ENCODE measurements around the gene YTHDF1. TPM values are rescaled to one million over a fixed set of nuclear protein-coding genes. Genes with fewer than 3 reads are reported as not detected.

YTHDF1 gene
- total and polyA plus RNA-seq, 2 of the 4 experiments (the other 2 are of a cell fraction), result 10.9 to 22.6 TPM

DNA sequence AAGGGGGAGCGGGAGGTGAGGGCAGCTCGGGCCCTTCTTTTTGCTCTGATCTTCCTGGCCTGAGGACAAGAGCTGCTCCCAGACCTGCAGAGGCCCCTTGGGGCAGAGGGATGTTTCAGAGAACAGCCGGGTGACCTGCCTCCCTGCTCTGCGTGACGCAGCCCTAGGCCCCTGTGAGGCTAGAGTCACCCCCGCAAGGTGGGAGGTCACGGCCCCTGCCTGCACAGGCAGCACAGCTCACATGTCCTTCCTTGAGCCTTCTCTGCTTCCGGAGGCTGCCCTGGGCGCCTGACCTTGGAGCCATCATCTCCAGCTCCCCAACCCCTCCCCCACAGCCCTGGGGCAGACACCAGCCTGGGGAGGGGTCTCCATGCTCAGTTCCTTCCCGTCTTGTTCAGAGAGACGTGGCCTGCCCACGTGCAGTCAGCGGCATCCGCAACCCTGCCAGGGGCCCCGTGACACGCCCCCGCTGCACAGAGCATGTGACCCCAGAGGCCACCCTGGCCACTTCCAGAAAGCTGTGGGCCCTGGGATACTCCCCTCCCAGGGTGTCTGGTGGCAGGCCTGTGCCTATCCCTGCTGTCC, 19.6 kb upstream of the YTHDF1 start, which contains the start of gene BIRC7:
BIRC7 (plus strand) TSS at position 507 of the 585 bp plus-strand sequence. CDS start 192 bp downstream, outside the sequence.
- no peak within 1 kb of the TSS for H3K27ac ChIP-seq (ENCODE audit: insufficient read depth, low read length)
- no peak within 1 kb of the TSS for H3K18ac ChIP-seq (ENCODE audit: low read depth, low read length)
- intact Hi-C loops (cut with micrococcal nuclease), result no loop called here
- dilution Hi-C loops (cut with HindIII; ENCODE audit: low sequenced_read_pairs, unreplicated experiment), result no loop called here
- H3K4ac ChIP-seq (ENCODE audit: low read depth, low read length), result no peak within 1 kb of the TSS
- H4K20me1 ChIP-seq (ENCODE audit: insufficient read depth, low read length), result peaks cover 3% of the 10 kb centered on the region; the same call in 1 of the 2 replicates
- ChIA-PET POLR2A (ENCODE audit: unreplicated experiment) (no interaction called here), CTCF (no interaction called here)
- BruUV-seq (replicated peaks), result no TSS peak
- H3K27me3 ChIP-seq (ENCODE audit: control insufficient read depth, insufficient read depth, low read length), result peaks cover 3% of the 10 kb centered on the region; the same call in 1 of the 2 replicates
- no peak within 1 kb of the TSS for H2AK5ac ChIP-seq (ENCODE audit: low read depth, low read length)
- no peaks in the 10 kb centered on the region for H3K79me1 ChIP-seq (ENCODE audit: low read depth in 1 of 2, low read length in 2 of 2)
- H2BK15ac ChIP-seq (ENCODE audit: low read depth, low read length), result peak within 1 kb of the TSS; percentile 63; the same call in 1 of the 3 replicates
- no peak within 1 kb of the TSS for H3K9ac ChIP-seq (ENCODE audit: low read depth, low read length)
- H3K4me1 ChIP-seq (ENCODE audit: control insufficient read depth, insufficient read depth, low read length), result peaks cover 22% of the 10 kb centered on the region
- no peaks in the 10 kb centered on the region for H3K36me3 ChIP-seq (ENCODE audit: control insufficient read depth, insufficient read depth, low read length)
- no peak within 1 kb of the TSS for H3K14ac ChIP-seq (replicated peaks; ENCODE audit: low read depth, low read length)
- no peak for TF ChIP-seq CHD1 (IDR thresholded peaks at IDR 0.05; ENCODE audit: low read depth, low read length)
- TF ChIP-seq, protein P1, sequence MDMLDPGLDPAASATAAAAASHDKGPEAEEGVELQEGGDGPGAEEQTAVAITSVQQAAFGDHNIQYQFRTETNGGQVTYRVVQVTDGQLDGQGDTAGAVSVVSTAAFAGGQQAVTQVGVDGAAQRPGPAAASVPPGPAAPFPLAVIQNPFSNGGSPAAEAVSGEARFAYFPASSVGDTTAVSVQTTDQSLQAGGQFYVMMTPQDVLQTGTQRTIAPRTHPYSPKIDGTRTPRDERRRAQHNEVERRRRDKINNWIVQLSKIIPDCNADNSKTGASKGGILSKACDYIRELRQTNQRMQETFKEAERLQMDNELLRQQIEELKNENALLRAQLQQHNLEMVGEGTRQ (IDR thresholded peaks at IDR 0.05; ENCODE audit: low read depth, low read length), result 0 out of 2 replicates have a peak, but pooled peaks have one; percentile 12
- H3K23ac ChIP-seq (ENCODE audit: low read depth, low read length), result no peak within 1 kb of the TSS
- H3K56ac ChIP-seq (ENCODE audit: extremely low read depth, insufficient read depth, low read length), result no peak within 1 kb of the TSS
- no peak within 1 kb of the TSS for H2BK5ac ChIP-seq (ENCODE audit: low read depth, low read length, poor library complexity, severe bottlenecking)
- H4K8ac ChIP-seq (ENCODE audit: low read depth in 2 of 2, low read length in 2 of 2), result no peak within 1 kb of the TSS
- H2BK120ac ChIP-seq (ENCODE audit: low read depth, low read length), result no peak within 1 kb of the TSS
- WGBS, 2 experiments (ENCODE audit: extremely low coverage in 2 of 2, insufficient read length in 1 of 2), result no CpG with 5 or more reads among the region's 17 CpGs
- H3K9me3 ChIP-seq (ENCODE audit: control insufficient read depth, insufficient read depth, low read length), result no peaks in the 10 kb centered on the region
- no peak within 1 kb of the TSS for H4K91ac ChIP-seq (ENCODE audit: insufficient read depth, low read depth, low read length)
- H2AFZ ChIP-seq (replicated peaks; ENCODE audit: low read length, poor library complexity), result peak within 1 kb of the TSS; percentile 51
- H2AK9ac ChIP-seq (replicated peaks; ENCODE audit: low read depth, low read length, poor library complexity), result peak within 1 kb of the TSS; percentile 13
- no peak within 1 kb of the TSS for H3K4me3 ChIP-seq (ENCODE audit: insufficient read depth, low read depth, low read length)
- no peak within 1 kb of the TSS for H3K4me2 ChIP-seq (ENCODE audit: low read depth, low read length)
- H3K9me1 ChIP-seq (ENCODE audit: insufficient read depth, low read length), result peaks cover 10% of the 10 kb centered on the region; the same call in 1 of the 2 replicates
- in situ Hi-C loops (cut with MboI; ENCODE audit: low sequenced_read_pairs), result no loop called here
- H2BK20ac ChIP-seq (ENCODE audit: low read depth, low read length), result no peak within 1 kb of the TSS; the same call in 1 of the 2 replicates
- DNase-seq (no peak), ATAC-seq (ENCODE audit: low read depth) (no peak)
- no peak within 1 kb of the TSS for H4K5ac ChIP-seq (ENCODE audit: low read depth, low read length)
